ENCODE measurements around the gene DVL1.

DVL1 gene

DNA sequence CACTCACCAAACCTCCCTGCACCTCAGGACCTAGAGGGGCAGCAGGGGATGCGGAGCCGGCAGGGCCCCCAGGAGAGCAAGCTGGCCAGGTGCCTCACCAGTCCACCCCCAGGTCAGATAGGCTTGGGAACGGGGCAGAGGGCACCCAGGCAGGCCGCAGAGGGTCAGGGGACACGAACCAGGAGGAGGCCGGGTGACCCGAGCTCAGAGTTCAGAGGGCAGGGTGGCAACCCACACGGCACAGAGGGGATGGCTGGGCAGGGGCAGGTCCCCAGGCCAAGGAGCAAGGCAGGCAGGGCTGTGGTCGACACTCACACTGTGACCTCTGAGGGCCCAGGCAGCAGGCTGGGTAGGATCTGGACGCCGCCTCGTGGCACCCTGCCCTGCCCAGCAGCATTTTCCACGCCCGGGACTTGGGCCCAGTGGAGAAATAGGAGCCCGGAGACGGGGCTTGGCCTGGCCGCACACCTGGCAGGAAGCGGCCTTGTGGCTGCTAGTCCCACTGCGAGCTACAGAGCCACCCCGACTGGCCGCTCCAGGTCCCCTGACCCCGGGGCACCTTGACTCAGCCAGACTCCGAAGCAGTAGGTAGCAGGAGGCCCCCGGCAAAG lies 5.3 kb downstream of the DVL1 start:
- H3K27me3 ChIP-seq (ENCODE audit: insufficient read depth, insufficient read length): no peaks in the 10 kb centered on the region
- H3K9me3 ChIP-seq (ENCODE audit: insufficient read depth, low read length): no peaks in the 10 kb centered on the region
- DNase-seq (ENCODE audit: low read depth, low spot score): no peak
- H3K4me3 ChIP-seq (ENCODE audit: insufficient read length, low read depth): no peak overlapping the region
- H3K36me3 ChIP-seq (ENCODE audit: insufficient read depth, insufficient read length, low read length): peaks cover 27% of the 10 kb centered on the region
- H3K4me1 ChIP-seq (ENCODE audit: insufficient read depth, insufficient read length): peaks cover 8% of the 10 kb centered on the region
- no peak overlapping the region for H3K9ac ChIP-seq (ENCODE audit: insufficient read length, low read depth)
- TF ChIP-seq YY1 (IDR thresholded peaks at IDR 0.05; ENCODE audit: insufficient read depth, insufficient read length) (no peak), ZNF274 (IDR thresholded peaks at IDR 0.05; ENCODE audit: low read depth, low read length) (no peak), SUZ12 (IDR thresholded peaks at IDR 0.05; ENCODE audit: extremely low read depth, insufficient read depth, insufficient read length) (no peak)

DNA sequence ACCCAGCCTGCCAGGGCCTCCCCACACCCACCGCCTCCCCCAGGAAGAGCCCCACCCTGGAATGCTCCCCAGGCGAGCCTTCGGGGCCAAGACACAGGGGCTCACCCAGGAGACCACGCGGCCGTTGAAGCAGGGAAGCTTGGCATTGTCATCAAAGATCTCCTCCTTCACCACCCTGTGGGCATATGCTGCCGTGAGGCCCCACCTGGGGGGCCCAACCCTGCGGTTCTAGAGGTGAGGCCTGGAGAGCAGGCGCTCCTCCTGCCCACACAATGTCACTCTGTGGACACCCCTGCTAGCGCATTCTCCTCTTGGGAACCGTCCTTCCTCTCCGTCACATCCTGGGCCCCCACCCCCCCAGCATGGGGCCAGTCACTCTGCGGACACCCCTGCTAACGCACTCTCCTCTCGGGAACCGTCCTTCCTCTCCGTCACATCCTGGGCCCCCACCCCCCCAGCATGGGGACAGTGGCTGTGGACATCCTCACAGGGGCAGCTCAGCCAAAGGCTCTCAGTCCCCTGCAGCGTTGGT lies 6.6 kb downstream of the DVL1 start:
- Histone ChIP-seq H3K36me3 (ENCODE audit: insufficient read depth, insufficient read length, low read length) (peaks cover 34% of the 10 kb centered on the region), H3K27me3 (ENCODE audit: insufficient read depth, insufficient read length) (no peaks in the 10 kb centered on the region), H3K9ac (ENCODE audit: insufficient read length, low read depth) (no peak overlapping the region), H3K9me3 (ENCODE audit: insufficient read depth, low read length) (no peaks in the 10 kb centered on the region), H3K4me1 (ENCODE audit: insufficient read depth, insufficient read length) (peaks cover 8% of the 10 kb centered on the region), H3K4me3 (ENCODE audit: insufficient read length, low read depth) (no peak overlapping the region)
- no peak for DNase-seq (ENCODE audit: low read depth, low spot score)
- TF ChIP-seq ZNF274 (IDR thresholded peaks at IDR 0.05; ENCODE audit: low read depth, low read length) (no peak), YY1 (IDR thresholded peaks at IDR 0.05; ENCODE audit: insufficient read depth, insufficient read length) (no peak), SUZ12 (IDR thresholded peaks at IDR 0.05; ENCODE audit: extremely low read depth, insufficient read depth, insufficient read length) (no peak)

DNA sequence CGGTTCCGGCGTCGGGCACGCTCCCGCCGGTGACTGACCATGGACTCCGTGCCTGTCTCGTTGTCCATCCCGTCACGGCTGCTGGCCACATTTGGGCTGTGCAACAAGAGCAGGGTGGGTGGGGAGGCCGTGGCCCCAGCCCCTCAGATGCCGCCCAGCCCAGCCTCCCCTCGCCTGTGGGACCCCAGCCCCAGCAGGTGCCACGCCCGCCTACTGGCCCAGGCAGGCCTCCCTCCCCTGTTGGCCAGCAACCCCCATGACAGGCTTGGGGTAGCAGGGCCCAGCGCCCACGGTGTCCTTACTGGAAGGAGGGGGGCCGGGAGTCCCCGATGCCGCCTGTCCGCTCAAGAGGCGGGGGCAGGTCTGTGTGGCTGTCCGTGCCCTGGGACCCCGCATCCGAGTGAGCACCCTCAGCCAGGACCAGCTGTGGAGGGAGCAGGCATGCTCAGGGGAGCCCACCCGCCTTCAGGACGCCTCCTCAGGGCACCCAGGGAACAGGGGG lies 7.1 kb downstream of the DVL1 start:
- DNase-seq (ENCODE audit: low read depth, low spot score): no peak
- H3K4me3 ChIP-seq (ENCODE audit: insufficient read length, low read depth): no peak overlapping the region

DNA sequence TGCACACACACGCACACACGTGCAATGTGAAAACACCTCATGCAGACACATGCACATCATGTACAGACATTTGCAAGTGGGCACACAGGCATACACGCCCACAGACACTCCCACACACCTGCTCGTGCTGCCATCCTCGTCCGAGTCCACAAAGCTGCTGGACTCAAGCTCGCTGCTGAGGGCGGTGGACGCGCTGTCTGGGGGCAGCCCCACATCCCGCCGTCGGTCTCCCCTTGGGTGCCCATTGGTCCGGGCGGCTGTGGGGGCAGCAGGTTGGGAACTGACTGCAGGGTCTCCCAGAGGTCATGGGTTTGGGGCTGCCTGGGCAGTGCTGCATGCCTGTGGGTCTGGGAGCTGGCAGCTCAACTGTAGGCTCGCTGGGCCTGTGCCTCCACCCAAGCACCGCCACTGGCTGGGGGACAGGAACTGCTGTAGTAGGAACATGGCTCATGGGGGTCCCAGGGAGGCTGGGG lies 7.6 kb downstream of the DVL1 start:
- H3K4me3 ChIP-seq (ENCODE audit: insufficient read length, low read depth): no peak overlapping the region
- H3K4me1 ChIP-seq (ENCODE audit: insufficient read depth, insufficient read length): peaks cover 8% of the 10 kb centered on the region
- no peaks in the 10 kb centered on the region for H3K9me3 ChIP-seq (ENCODE audit: insufficient read depth, low read length)
- DNase-seq (ENCODE audit: low read depth, low spot score): no peak
- H3K27me3 ChIP-seq (ENCODE audit: insufficient read depth, insufficient read length): no peaks in the 10 kb centered on the region
- peaks cover 43% of the 10 kb centered on the region for H3K36me3 ChIP-seq (ENCODE audit: insufficient read depth, insufficient read length, low read length)
- no peak overlapping the region for H3K9ac ChIP-seq (ENCODE audit: insufficient read length, low read depth)
- TF ChIP-seq SUZ12 (IDR thresholded peaks at IDR 0.05; ENCODE audit: extremely low read depth, insufficient read depth, insufficient read length) (no peak), ZNF274 (IDR thresholded peaks at IDR 0.05; ENCODE audit: low read depth, low read length) (no peak), YY1 (IDR thresholded peaks at IDR 0.05; ENCODE audit: insufficient read depth, insufficient read length) (no peak)

More for the DNA sequence above, 7.1 kb downstream of the DVL1 start:
- H3K4me1 ChIP-seq (ENCODE audit: insufficient read depth, insufficient read length): peaks cover 8% of the 10 kb centered on the region
- H3K9me3 ChIP-seq (ENCODE audit: insufficient read depth, low read length): no peaks in the 10 kb centered on the region
- TF ChIP-seq SUZ12 (IDR thresholded peaks at IDR 0.05; ENCODE audit: extremely low read depth, insufficient read depth, insufficient read length) (no peak), YY1 (IDR thresholded peaks at IDR 0.05; ENCODE audit: insufficient read depth, insufficient read length) (no peak), ZNF274 (IDR thresholded peaks at IDR 0.05; ENCODE audit: low read depth, low read length) (no peak)
- H3K27me3 ChIP-seq (ENCODE audit: insufficient read depth, insufficient read length): no peaks in the 10 kb centered on the region
- H3K9ac ChIP-seq (ENCODE audit: insufficient read length, low read depth): no peak overlapping the region
- peaks cover 39% of the 10 kb centered on the region for H3K36me3 ChIP-seq (ENCODE audit: insufficient read depth, insufficient read length, low read length)

DNA sequence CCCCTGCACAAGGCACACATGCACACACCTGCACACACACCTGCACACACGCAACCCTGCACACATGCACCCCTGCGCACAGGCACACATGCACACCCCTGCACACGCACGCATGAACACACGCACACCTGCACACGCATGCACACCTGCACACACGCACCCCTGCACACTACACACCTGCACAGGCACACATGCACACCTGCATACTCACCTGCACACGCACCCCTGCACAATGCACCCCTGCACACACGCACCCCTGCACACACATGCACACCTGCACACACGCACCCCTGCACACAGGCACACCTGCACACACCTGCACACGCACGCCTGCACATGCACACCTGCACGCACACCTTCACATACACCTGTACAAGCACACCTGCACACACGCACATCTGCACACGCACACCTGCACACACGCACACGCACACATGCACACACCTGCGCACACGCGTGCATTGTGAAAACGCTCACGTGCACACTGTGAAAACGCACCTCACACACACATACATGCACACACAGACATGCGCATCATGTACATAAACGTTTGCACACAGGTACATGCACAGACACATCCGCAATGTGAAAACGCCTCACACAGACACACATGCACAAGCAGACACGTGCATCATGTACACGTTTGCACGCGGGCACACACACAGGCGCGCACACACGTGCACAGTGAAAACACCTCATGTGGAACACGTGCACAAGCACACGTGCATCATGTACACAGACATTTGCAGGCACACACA lies 8.2 kb downstream of the DVL1 start:
- no peaks in the 10 kb centered on the region for H3K27me3 ChIP-seq (ENCODE audit: insufficient read depth, insufficient read length)
- no peak overlapping the region for H3K9ac ChIP-seq (ENCODE audit: insufficient read length, low read depth)
- TF ChIP-seq YY1 (IDR thresholded peaks at IDR 0.05; ENCODE audit: insufficient read depth, insufficient read length): no peak
- TF ChIP-seq ZNF274 (IDR thresholded peaks at IDR 0.05; ENCODE audit: low read depth, low read length): no peak
- TF ChIP-seq SUZ12 (IDR thresholded peaks at IDR 0.05; ENCODE audit: extremely low read depth, insufficient read depth, insufficient read length): no peak
- peaks cover 47% of the 10 kb centered on the region for H3K36me3 ChIP-seq (ENCODE audit: insufficient read depth, insufficient read length, low read length)
- DNase-seq (ENCODE audit: low read depth, low spot score): no peak
- no peak overlapping the region for H3K4me3 ChIP-seq (ENCODE audit: insufficient read length, low read depth)
- H3K4me1 ChIP-seq (ENCODE audit: insufficient read depth, insufficient read length): peaks cover 5% of the 10 kb centered on the region
- H3K9me3 ChIP-seq (ENCODE audit: insufficient read depth, low read length): no peaks in the 10 kb centered on the region

DNA sequence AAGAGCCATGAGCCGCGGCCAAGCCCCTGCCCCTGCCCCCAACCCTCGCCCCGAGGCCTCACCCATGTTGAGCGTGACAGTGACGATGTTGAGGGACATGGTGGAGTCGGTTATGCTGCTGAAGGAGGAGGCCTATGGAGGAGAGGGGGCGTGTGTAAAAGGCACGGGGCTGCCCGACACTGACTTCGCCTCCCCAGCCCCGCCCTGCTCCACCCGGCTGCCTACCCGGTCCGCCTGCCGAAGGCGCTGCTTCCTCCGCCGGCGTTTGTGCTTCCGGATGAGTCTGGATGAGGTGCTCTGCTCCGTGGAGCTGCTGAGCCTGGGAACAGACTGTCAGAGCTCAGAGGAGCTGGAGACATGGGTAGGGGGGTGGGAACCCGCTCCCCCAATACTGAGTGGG lies 9.0 kb downstream of the DVL1 start:
- Histone ChIP-seq H3K4me1 (ENCODE audit: insufficient read depth, insufficient read length) (peaks cover 4% of the 10 kb centered on the region), H3K9me3 (ENCODE audit: insufficient read depth, low read length) (no peaks in the 10 kb centered on the region), H3K4me3 (ENCODE audit: insufficient read length, low read depth) (no peak overlapping the region), H3K36me3 (ENCODE audit: insufficient read depth, insufficient read length, low read length) (peaks cover 50% of the 10 kb centered on the region), H3K27me3 (ENCODE audit: insufficient read depth, insufficient read length) (no peaks in the 10 kb centered on the region), H3K9ac (ENCODE audit: insufficient read length, low read depth) (no peak overlapping the region)
- no peak for DNase-seq (ENCODE audit: low read depth, low spot score)
- TF ChIP-seq ZNF274 (IDR thresholded peaks at IDR 0.05; ENCODE audit: low read depth, low read length) (no peak), YY1 (IDR thresholded peaks at IDR 0.05; ENCODE audit: insufficient read depth, insufficient read length) (no peak), SUZ12 (IDR thresholded peaks at IDR 0.05; ENCODE audit: extremely low read depth, insufficient read depth, insufficient read length) (no peak)

DNA sequence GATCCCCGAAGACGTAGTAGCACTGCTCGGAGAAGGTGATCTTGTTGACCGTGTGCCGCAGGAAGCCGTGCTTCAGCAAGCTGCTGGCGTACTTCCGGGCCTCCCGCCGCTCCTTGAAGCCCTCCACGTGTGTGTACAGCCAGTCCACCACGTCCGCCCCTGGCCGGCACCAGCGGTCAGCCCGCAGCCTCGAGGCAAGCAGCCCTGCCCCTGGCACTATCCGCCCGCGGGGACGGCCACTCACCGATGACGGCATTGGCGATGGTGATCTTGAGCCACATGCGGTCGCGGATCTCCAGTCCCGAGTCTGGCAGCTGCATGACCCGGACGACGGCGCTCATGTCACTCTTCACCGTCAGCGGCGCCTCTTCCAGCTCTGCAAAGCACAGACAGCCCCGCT lies 10.9 kb downstream of the DVL1 start:
- Histone ChIP-seq H3K4me3 (ENCODE audit: insufficient read length, low read depth) (no peak overlapping the region), H3K9me3 (ENCODE audit: insufficient read depth, low read length) (no peaks in the 10 kb centered on the region), H3K9ac (ENCODE audit: insufficient read length, low read depth) (no peak overlapping the region), H3K27me3 (ENCODE audit: insufficient read depth, insufficient read length) (no peaks in the 10 kb centered on the region), H3K4me1 (ENCODE audit: insufficient read depth, insufficient read length) (no peaks in the 10 kb centered on the region), H3K36me3 (ENCODE audit: insufficient read depth, insufficient read length, low read length) (peaks cover 57% of the 10 kb centered on the region)
- TF ChIP-seq ZNF274 (IDR thresholded peaks at IDR 0.05; ENCODE audit: low read depth, low read length) (no peak), SUZ12 (IDR thresholded peaks at IDR 0.05; ENCODE audit: extremely low read depth, insufficient read depth, insufficient read length) (no peak), YY1 (IDR thresholded peaks at IDR 0.05; ENCODE audit: insufficient read depth, insufficient read length) (no peak)
- DNase-seq (ENCODE audit: low read depth, low spot score): no peak

Data from NT2/D1 (cell line).